WTC11 (cell line): ENCODE data around the gene RAC3.

Experiments used
- CREM ChIP-seq: sonication (generic); formaldehyde crosslinking; IDR thresholded peaks from 2 replicates; pipeline ENCODE4 v1.8.1; 2022; ENCODE audit warnings: mild to moderate bottlenecking, missing genetic modification reagents, moderate library complexity
- IRF2 ChIP-seq: sonication (generic); formaldehyde crosslinking; IDR thresholded peaks from 2 replicates; pipeline ENCODE4 v1.8.0; 2022; ENCODE audit warnings: low read depth, missing genetic modification reagents, borderline replicate concordance
- JUN ChIP-seq: sonication (generic); formaldehyde crosslinking; IDR thresholded peaks from 2 replicates; pipeline ENCODE4 v1.8.0; 2023; ENCODE audit warnings: mild to moderate bottlenecking, missing genetic modification reagents
- NFYB ChIP-seq: sonication (generic); formaldehyde crosslinking; conservative IDR thresholded peaks from 2 replicates; pipeline ENCODE4 v1.8.0; 2022; ENCODE audit warnings: low read depth, missing genetic modification reagents
- NR2C2 ChIP-seq: sonication (generic); formaldehyde crosslinking; IDR thresholded peaks from 2 replicates; pipeline ENCODE4 v1.8.0; 2022; ENCODE audit warnings: mild to moderate bottlenecking, missing genetic modification reagents
- USF1 ChIP-seq: sonication (generic); formaldehyde crosslinking; IDR thresholded peaks from 2 replicates; pipeline ENCODE4 v1.8.0; 2022; ENCODE audit warnings: mild to moderate bottlenecking, missing genetic modification reagents
- ZNF263 ChIP-seq: sonication (generic); formaldehyde crosslinking; IDR thresholded peaks from 2 replicates; pipeline ENCODE4 v1.8.1; 2022; ENCODE audit warnings: low read depth, mild to moderate bottlenecking, moderate library complexity, missing genetic modification reagents
- TF ChIP-seq, protein P1 (sequence below): sonication (generic); formaldehyde crosslinking; IDR thresholded peaks from 2 replicates; pipeline ENCODE4 v1.8.0; 2022; ENCODE audit warnings: mild to moderate bottlenecking, missing genetic modification reagents
- TF ChIP-seq, protein P2 (sequence below): fragments of 200-600 bp; IDR thresholded peaks from 2 replicates; pipeline ENCODE4 v1.8.0; 2022; ENCODE audit warnings: antibody characterized with exemption
- TF ChIP-seq, protein P3 (sequence below): sonication (generic); formaldehyde crosslinking; IDR thresholded peaks from 2 replicates; pipeline ENCODE4 v1.8.1; 2022; ENCODE audit warnings: mild to moderate bottlenecking, missing genetic modification reagents, moderate library complexity, borderline replicate concordance
- TF ChIP-seq, protein P4 (sequence below): sonication (generic); formaldehyde crosslinking; IDR thresholded peaks from 2 replicates; pipeline ENCODE4 v1.8.0; 2023; ENCODE audit warnings: missing genetic modification reagents, mild to moderate bottlenecking, borderline replicate concordance
- TF ChIP-seq, protein P5 (sequence below): sonication (generic); formaldehyde crosslinking; IDR thresholded peaks from 2 replicates; pipeline ENCODE4 v1.8.1; 2022; ENCODE audit warnings: low read depth, missing genetic modification reagents, borderline replicate concordance

DNA sequence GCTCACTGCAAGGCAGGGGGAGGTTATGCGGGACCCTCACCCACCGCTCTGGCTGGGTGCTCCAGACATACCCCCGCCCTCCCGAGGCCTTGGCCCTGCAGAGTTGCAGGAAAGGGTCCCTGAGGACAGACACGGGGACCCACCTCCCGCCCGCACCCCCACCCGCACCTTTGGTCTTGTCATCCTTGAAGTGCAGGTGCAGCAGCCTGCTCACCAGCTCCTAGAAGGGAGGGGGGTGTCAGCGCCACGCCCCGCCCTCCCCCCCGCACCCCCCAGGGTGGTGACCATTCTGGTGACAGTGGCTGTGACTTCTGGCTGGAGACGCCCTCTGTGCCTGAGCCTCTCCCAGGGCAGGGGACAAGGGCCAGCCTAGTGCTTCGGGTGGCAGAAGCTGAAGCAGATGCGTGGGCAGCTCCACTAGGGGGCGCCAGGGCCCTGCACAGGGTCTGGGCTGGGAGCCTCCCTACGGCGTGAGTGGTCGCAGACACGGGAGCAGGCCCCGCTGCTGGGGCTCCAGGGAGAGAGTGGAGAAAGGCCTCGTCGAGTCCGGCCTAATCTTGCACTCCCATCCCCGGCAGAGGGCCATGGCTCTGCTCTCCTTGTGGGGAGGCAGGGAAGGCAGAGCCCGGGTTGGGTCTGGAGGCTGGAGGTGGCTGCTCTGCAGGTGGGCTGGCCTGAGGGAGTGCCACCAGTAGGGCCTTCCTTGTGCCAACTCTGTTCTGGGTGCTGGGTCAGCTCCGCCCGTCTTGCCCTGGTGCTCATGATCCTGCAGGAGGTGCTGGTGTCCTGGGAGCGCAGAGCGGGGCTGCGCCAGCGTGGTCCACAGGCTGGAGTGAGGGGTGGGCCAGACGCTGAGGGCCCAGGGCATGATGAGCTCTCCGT, 11.5 kb upstream of the RAC3 start:
- TF ChIP-seq, protein P1, sequence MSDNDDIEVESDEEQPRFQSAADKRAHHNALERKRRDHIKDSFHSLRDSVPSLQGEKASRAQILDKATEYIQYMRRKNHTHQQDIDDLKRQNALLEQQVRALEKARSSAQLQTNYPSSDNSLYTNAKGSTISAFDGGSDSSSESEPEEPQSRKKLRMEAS (CRISPR knock-in tag), result no peak
- TF ChIP-seq, protein P2, sequence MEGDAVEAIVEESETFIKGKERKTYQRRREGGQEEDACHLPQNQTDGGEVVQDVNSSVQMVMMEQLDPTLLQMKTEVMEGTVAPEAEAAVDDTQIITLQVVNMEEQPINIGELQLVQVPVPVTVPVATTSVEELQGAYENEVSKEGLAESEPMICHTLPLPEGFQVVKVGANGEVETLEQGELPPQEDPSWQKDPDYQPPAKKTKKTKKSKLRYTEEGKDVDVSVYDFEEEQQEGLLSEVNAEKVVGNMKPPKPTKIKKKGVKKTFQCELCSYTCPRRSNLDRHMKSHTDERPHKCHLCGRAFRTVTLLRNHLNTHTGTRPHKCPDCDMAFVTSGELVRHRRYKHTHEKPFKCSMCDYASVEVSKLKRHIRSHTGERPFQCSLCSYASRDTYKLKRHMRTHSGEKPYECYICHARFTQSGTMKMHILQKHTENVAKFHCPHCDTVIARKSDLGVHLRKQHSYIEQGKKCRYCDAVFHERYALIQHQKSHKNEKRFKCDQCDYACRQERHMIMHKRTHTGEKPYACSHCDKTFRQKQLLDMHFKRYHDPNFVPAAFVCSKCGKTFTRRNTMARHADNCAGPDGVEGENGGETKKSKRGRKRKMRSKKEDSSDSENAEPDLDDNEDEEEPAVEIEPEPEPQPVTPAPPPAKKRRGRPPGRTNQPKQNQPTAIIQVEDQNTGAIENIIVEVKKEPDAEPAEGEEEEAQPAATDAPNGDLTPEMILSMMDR, result peak; percentile 85
- TF ChIP-seq IRF2 (CRISPR knock-in tag) (no peak), NFYB (CRISPR knock-in tag) (no peak), USF1 (no peak), NR2C2 (CRISPR knock-in tag) (no peak), ZNF263 (CRISPR knock-in tag) (no peak), JUN (CRISPR knock-in tag) (no peak), CREM (no peak)
- TF ChIP-seq, protein P3, sequence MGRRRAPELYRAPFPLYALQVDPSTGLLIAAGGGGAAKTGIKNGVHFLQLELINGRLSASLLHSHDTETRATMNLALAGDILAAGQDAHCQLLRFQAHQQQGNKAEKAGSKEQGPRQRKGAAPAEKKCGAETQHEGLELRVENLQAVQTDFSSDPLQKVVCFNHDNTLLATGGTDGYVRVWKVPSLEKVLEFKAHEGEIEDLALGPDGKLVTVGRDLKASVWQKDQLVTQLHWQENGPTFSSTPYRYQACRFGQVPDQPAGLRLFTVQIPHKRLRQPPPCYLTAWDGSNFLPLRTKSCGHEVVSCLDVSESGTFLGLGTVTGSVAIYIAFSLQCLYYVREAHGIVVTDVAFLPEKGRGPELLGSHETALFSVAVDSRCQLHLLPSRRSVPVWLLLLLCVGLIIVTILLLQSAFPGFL, result no peak
- TF ChIP-seq, protein P4, sequence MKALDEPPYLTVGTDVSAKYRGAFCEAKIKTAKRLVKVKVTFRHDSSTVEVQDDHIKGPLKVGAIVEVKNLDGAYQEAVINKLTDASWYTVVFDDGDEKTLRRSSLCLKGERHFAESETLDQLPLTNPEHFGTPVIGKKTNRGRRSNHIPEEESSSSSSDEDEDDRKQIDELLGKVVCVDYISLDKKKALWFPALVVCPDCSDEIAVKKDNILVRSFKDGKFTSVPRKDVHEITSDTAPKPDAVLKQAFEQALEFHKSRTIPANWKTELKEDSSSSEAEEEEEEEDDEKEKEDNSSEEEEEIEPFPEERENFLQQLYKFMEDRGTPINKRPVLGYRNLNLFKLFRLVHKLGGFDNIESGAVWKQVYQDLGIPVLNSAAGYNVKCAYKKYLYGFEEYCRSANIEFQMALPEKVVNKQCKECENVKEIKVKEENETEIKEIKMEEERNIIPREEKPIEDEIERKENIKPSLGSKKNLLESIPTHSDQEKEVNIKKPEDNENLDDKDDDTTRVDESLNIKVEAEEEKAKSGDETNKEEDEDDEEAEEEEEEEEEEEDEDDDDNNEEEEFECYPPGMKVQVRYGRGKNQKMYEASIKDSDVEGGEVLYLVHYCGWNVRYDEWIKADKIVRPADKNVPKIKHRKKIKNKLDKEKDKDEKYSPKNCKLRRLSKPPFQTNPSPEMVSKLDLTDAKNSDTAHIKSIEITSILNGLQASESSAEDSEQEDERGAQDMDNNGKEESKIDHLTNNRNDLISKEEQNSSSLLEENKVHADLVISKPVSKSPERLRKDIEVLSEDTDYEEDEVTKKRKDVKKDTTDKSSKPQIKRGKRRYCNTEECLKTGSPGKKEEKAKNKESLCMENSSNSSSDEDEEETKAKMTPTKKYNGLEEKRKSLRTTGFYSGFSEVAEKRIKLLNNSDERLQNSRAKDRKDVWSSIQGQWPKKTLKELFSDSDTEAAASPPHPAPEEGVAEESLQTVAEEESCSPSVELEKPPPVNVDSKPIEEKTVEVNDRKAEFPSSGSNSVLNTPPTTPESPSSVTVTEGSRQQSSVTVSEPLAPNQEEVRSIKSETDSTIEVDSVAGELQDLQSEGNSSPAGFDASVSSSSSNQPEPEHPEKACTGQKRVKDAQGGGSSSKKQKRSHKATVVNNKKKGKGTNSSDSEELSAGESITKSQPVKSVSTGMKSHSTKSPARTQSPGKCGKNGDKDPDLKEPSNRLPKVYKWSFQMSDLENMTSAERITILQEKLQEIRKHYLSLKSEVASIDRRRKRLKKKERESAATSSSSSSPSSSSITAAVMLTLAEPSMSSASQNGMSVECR (CRISPR knock-in tag), result no peak
- TF ChIP-seq, protein P5, sequence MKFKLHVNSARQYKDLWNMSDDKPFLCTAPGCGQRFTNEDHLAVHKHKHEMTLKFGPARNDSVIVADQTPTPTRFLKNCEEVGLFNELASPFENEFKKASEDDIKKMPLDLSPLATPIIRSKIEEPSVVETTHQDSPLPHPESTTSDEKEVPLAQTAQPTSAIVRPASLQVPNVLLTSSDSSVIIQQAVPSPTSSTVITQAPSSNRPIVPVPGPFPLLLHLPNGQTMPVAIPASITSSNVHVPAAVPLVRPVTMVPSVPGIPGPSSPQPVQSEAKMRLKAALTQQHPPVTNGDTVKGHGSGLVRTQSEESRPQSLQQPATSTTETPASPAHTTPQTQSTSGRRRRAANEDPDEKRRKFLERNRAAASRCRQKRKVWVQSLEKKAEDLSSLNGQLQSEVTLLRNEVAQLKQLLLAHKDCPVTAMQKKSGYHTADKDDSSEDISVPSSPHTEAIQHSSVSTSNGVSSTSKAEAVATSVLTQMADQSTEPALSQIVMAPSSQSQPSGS (CRISPR knock-in tag), result no peak
